C4-2B (cell line): Measurements from ENCODE around the gene DGKB.

Source experiments
- ZFX ChIP-seq: fragments of 450-650 bp; IDR thresholded peaks from 2 replicates; pipeline ENCODE4 v1.6.1; 2017
- TF ChIP-seq, protein P1 (sequence below): fragments of 450-650 bp; conservative IDR thresholded peaks from 2 replicates; pipeline ENCODE4 v1.5.1; 2017; ENCODE audit warnings: mild to moderate bottlenecking

DNA sequence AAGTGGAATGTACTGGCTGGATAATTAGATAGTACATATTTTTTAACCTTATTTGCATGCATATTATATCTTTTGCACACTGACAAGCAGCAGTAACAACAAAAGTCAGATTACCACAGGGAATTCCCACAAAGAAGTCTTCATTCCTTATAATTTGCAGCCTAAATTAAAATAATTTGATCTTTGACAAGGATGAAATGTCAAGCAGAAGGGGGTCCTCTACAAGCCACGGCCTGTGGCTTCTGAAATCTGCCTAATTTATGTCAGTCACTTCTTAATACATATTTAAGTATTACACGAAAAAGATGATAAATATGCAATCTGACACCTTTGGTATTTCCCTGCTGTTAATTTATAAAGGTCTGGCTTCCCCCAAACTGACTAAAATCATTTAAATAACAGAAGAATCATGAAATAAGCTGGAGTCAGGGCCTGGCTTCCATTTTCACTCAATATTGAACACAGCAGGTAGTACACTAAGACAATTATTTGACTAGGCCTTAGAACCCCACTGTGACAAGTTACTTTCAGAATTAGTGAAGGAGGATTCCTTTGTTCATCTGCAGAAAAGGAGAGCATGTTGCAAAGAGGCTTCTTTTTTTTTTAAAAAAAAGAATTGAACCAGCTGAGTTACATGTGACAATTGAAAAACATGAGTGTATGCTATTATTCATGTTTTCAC lies 562.0 kb downstream of the DGKB start:
- TF ChIP-seq, protein P1, sequence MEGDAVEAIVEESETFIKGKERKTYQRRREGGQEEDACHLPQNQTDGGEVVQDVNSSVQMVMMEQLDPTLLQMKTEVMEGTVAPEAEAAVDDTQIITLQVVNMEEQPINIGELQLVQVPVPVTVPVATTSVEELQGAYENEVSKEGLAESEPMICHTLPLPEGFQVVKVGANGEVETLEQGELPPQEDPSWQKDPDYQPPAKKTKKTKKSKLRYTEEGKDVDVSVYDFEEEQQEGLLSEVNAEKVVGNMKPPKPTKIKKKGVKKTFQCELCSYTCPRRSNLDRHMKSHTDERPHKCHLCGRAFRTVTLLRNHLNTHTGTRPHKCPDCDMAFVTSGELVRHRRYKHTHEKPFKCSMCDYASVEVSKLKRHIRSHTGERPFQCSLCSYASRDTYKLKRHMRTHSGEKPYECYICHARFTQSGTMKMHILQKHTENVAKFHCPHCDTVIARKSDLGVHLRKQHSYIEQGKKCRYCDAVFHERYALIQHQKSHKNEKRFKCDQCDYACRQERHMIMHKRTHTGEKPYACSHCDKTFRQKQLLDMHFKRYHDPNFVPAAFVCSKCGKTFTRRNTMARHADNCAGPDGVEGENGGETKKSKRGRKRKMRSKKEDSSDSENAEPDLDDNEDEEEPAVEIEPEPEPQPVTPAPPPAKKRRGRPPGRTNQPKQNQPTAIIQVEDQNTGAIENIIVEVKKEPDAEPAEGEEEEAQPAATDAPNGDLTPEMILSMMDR = no peak
- no peak for TF ChIP-seq ZFX
